HTR-8/SVneo (cell line): ENCODE measurements around the gene GSG1.
A peak's percentile ranks its signal among the peaks of the same experiment; 100 is the strongest.
"Not testable (repeated sequence)": the region's sequence is repeated elsewhere in the genome, so short reads cannot be mapped to it uniquely, and the experiment has no call there.

ENCODE experiments used
- DNase-seq: peaks from one replicate; pipeline ENCODE4 v3.0.0; 2011; ENCODE audit warnings: low spot score, mixed read lengths; ENCODE audit not compliant: insufficient read length
- FAIRE-seq: peaks from 2 replicates; lab custom pipeline; 2011; peaks lifted over from hg19 to GRCh38; lab: Jason Lieb, UNC

The GSG1 gene

DNA sequence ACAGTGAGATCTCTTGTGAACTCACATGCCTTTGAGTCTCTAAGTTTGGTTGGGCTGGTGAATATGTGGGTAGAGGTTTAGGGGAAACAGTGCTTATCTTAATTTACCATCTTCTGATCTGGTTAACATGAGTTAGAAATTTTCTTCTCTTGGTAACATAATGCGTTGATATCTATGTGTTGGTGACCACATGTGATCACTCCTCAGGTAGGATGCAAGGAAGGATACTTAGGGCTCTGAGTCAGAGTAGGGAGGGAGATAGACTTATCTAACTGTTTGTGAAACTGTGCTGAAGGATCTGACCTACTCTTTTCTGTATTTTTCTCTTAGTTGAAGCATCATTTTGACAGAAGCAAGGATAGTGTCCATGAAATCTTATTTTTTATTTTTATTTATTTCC lies 36.1 kb downstream of the GSG1 start:
- DNase-seq, result no peak
- FAIRE-seq, result no peak

GRCh38 chr12:13066459-13066858 lies 37.0 kb downstream of the GSG1 start:
- no peak for FAIRE-seq
- no peak for DNase-seq

GRCh38 chr12:13066014-13066413 lies 37.5 kb downstream of the GSG1 start:
- FAIRE-seq (no peak), DNase-seq (no peak)

DNA sequence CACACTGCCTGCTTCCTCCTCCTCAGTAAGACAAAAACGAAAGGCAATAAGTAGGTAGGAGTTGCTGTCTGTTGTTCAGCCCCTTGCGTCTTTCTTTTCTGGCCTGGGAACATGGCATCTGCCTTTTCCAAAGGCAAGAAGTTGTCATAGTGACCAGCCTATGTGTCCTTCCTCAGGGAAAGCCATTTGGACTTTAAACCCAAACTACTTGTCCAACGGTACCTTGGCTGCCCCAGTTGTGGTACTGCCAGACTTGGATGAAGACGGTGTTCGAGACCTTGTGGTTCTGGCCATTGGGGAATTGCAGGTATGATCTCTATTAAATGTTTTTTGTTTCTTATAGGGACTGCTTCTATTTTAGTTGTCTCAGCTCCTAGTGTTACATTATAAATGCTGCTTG lies 40.8 kb downstream of the GSG1 start:
- no peak for FAIRE-seq

GRCh38 chr12:13061377-13061776 lies 42.1 kb downstream of the GSG1 start:
- no peak for DNase-seq
- FAIRE-seq, result no peak

More for the DNA sequence above, 40.8 kb downstream of the GSG1 start:
- DNase-seq, result no peak

GRCh38 chr12:13060581-13060980 lies 42.9 kb downstream of the GSG1 start:
- FAIRE-seq, result no peak
- no peak for DNase-seq

DNA sequence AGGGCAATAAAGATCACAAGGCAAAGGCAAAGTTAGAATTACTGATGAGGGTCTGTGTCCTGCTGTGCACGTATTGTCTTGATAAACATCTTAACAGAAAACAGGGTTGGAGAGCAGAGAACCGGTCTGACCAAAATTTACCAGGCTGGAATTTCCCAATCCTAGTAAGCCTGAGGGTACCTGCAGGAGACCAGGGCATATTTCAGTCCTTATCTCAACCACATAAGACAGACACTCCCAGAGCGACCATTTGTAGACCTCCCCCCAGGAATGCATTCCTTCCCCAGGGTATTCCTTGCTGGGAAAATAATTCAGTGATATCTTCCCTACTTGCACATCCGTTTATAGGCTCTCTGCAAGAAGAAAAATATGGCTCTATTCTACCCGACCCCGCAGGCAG lies 49.9 kb downstream of the GSG1 start:
- FAIRE-seq, DNase-seq: not testable (repeated sequence)

GRCh38 chr12:13052421-13052820 lies 51.0 kb downstream of the GSG1 start:
- FAIRE-seq, result no peak
- no peak for DNase-seq

- no peak for DNase-seq
- FAIRE-seq, result no peak
Observed at GRCh38 chr12:13049816-13050215, 53.7 kb downstream of the GSG1 start.

- FAIRE-seq (no peak), DNase-seq (no peak)
Observed at GRCh38 chr12:13046964-13047363, 56.5 kb downstream of the GSG1 start.

DNA sequence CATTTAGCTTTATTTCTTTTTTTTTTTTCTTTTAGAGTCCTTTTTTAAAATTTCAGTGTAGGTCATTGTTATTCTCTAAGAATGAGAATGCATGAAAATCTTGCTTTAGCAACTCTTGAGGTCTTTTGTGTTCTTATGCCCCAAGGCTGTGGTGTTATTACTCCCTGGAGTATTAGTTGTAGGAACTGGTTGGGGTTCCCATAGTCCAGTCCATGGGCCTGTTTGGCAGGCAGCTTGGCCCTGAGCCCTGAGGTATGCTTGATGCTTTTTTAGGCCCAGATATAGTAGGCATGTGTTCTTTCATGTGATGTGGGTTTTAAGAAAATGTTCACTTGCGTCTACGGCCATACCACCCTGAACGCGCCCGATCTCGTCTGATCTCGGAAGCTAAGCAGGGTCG lies 57.7 kb downstream of the GSG1 start:
- no peak for DNase-seq
- no peak for FAIRE-seq

GRCh38 chr12:13044906-13045299 lies 58.6 kb downstream of the GSG1 start:
- no peak for FAIRE-seq
- peak; percentile 12 for DNase-seq

DNA sequence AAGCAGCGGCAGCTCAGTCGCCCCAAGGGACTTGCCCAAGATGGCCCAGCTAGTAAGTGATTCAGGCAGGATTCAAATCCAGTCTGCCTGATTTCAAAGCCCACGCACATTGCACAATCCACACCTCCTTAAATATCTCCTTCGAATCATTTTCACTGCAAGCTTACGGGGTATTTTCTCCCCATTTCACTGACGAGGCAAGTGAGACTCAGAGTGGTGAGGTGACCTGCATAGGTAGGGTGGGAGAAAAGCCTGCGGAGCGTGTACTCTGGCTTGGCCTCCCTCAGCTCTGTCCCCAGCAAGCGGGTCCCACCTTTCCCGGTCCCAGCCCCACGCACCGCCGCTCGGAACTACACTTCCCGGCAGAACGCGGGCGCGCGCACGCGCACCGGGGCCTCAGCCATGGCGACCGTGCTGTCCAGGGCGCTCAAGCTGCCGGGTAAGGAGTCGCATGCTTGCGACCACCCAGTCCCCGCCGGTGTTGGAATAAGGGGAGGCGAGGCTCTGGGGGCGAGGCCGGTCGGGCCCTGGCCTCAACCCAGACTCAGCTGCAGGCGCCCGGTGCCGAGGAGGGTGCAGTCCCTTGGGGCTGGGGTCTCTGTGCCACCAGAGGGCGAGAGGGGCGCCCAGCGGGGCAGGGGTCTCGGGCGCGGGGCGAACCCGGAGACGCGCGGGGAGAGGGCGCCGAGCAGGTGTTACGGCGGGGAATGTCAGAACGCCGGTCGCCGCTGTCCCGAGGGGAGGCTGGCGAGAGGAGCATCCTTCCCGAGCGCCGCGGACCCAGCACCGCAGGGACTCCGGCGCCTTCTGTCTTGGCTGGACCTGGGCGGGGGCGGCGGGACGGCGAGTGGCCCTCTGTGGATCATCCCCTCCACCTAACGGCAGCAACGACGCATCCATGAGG lies 59.2 kb downstream of the GSG1 start, which contains the start of gene FAM234B:
Gene FAM234B (plus strand): TSS at position 380 of the 904 bp plus-strand sequence. CDS start 23 bp downstream, at position 403.
- no peak for FAIRE-seq

GRCh38 chr12:13042666-13043230 lies 60.7 kb downstream of the GSG1 start:
- FAIRE-seq, result no peak
- DNase-seq, result no peak

More for the DNA sequence above, 59.2 kb downstream of the GSG1 start, which contains the start of gene FAM234B:
- DNase-seq, result peak; percentile 69

- FAIRE-seq (no peak), DNase-seq (no peak)
Observed at GRCh38 chr12:13041224-13041623, 62.2 kb downstream of the GSG1 start.

DNA sequence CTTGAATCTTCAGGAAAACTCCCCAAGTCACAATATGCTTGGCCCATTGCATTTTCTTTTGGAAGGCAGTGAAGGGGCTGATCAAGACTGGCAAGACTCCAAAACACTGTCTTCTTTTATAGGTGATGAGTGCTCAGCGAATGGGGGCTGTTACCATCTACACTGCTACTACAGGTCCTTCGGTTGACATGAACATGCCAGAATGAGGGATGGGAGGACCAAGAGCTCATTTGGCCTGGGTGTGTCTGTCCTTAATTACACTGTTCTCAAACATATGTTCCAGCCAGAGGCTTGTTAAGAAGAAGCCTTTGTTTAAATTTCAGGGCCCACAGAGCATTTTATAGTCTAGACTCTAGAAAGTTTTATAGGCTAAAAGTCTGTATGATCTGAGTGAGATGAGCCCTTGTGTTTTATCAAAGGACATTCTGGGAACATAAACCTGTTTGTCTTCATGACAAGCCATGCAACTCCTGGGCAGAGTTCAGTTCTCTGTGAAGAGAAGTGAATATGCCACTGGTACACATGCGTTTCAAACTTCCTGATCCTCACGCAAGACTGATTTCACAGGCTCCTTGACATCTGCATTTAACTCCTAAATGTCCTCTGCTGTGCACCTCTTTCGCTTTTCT lies 64.0 kb downstream of the GSG1 start:
- DNase-seq (no peak), FAIRE-seq (no peak)

GRCh38 chr12:13038491-13039161 lies 64.8 kb downstream of the GSG1 start:
- FAIRE-seq (no peak), DNase-seq (no peak)

DNA sequence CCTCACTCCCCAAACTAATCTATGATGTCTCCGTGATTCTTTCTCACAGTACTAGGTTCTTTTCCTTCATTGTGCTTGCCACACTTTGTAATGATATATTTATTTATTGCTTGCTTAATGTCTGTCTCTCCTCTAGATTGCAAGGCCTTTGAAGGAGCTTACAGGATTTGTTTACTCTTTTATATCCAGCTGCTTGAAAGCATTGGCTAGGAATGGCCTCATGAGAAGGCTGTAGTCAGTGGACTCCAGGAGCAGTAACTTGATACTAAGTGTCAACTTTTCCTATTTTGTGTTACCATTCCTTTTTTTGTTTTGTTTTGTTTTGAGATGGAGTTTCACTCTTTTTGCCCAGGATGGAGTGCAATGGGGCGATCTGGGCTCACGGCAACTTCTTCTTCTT lies 66.6 kb downstream of the GSG1 start:
- no peak for FAIRE-seq
- DNase-seq, result no peak

- not testable (repeated sequence) for DNase-seq, FAIRE-seq
Observed at GRCh38 chr12:13035335-13035734, 68.1 kb downstream of the GSG1 start.
